Cardiac fibroblast (primary cell): ENCODE measurements around the gene MYO16.
A peak's percentile ranks its signal among the peaks of the same experiment; 100 is the strongest.

Experiments used
- DNase-seq, 2 donors: peaks; one replicate each; pipeline versions ENCODE4 v3.0.0 to v3.0.0-alpha.2; 2010; ENCODE audit warnings: low read depth in 2 of 2
- H3K4me3 ChIP-seq, 2 donors: replicated peaks in 1 of 2; 1 replicate in 1 of 2; 2 replicates in 1 of 2; pipeline ENCODE4 v1.5.1; 2011; ENCODE audit warnings: low read depth in 2 of 2, low read length in 2 of 2, mild to moderate bottlenecking in 2 of 2, moderate library complexity in 1 of 2
- TF ChIP-seq, protein P1 (sequence below): IDR thresholded peaks from one replicate; pipeline ENCODE4 v1.5.1; 2011; ENCODE audit warnings: low read depth, mild to moderate bottlenecking, low read length, inconsistent platforms

The MYO16 gene

DNA sequence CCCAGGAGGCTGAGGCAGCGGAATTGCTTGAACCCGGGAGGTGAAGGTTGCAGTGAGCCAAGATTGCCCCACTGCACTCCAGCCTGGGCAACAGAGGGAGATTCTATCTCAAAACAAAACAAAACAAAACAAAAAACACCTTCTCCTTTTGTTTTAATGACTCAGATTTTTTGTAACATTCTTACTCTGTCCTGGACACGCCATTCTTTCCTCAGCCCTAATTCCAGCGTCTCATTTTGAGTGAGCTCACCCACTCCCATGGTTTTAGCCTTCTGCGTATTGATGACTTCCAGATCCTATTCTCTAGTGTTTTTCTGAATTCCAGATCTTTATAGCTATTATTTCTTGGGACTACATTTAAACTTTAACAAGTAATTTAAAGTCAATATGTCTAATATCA is 326.3 kb downstream of the MYO16 start:
- no peak for DNase-seq
- TF ChIP-seq, protein P1, sequence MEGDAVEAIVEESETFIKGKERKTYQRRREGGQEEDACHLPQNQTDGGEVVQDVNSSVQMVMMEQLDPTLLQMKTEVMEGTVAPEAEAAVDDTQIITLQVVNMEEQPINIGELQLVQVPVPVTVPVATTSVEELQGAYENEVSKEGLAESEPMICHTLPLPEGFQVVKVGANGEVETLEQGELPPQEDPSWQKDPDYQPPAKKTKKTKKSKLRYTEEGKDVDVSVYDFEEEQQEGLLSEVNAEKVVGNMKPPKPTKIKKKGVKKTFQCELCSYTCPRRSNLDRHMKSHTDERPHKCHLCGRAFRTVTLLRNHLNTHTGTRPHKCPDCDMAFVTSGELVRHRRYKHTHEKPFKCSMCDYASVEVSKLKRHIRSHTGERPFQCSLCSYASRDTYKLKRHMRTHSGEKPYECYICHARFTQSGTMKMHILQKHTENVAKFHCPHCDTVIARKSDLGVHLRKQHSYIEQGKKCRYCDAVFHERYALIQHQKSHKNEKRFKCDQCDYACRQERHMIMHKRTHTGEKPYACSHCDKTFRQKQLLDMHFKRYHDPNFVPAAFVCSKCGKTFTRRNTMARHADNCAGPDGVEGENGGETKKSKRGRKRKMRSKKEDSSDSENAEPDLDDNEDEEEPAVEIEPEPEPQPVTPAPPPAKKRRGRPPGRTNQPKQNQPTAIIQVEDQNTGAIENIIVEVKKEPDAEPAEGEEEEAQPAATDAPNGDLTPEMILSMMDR, result no peak
- H3K4me3 ChIP-seq, result no peak overlapping the region

DNA sequence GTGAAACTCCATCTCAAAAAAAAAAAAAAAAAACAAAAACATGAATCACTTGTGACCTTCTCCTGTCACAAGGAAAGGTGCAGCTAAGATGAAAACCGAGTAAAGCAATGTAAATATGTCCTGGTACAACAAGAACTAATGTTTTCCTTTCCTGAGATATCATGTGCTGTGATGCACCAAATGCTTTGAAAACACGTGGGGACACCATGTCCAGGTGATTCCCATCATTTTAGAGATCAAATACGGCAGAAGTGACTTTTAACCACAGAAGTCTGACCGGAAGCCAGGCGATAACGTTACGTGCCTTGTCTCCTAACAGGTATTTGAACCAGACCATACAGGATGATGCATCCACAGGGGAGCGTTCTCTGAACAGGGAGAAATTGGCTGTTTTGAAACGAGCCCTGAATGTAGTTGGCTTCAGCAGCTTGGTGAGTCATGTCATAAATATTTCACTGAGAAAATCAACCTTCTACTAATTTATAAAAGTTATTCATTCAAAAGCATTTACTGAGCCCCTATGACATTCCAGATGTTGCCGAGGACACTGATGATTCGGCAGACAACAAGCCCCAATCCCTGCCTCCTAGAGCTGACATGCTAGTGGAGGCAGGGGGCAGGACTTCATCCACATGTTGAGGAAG is 328.1 kb downstream of the MYO16 start:
- H3K4me3 ChIP-seq, result peak overlapping the region in 1 of 2 donors; percentile 11
- TF ChIP-seq, protein P1, result no peak
- peak; percentile 74 to 91 for DNase-seq

DNA sequence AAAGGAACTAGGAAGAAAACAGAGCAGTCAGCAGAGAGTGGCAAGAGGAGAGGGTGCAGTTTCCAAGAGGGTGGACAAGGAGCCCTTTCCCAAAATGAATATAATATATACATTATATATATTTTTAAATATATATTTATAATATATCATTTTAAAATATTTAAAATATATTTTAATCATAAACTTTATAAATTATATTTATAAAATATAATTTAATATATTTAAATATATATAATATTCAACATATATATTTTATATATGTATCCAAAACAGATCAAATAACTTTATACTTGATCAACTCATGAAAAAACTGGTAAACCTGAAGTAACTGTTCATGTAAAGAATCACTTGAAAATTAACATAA is 328.6 kb downstream of the MYO16 start:
- no peak for DNase-seq
- TF ChIP-seq, protein P1, result no peak
- H3K4me3 ChIP-seq, result no peak overlapping the region

GRCh38 chr13:108959234-108959633 is 329.8 kb downstream of the MYO16 start:
- DNase-seq, result peak; percentile 35 to 66
- TF ChIP-seq, protein P1, result no peak
- H3K4me3 ChIP-seq, result no peak overlapping the region

GRCh38 chr13:108960006-108960405 is 330.6 kb downstream of the MYO16 start:
- DNase-seq, result no peak
- TF ChIP-seq, protein P1, result no peak
- no peak overlapping the region for H3K4me3 ChIP-seq

- no peak overlapping the region for H3K4me3 ChIP-seq
- TF ChIP-seq, protein P1, result peak; percentile 69
- DNase-seq, result peak; percentile 74
Measured at GRCh38 chr13:108961542-108962125, 332.2 kb downstream of the MYO16 start.
